ENCODE results near the gene MTG1.
A peak's percentile ranks its signal among the peaks of the same experiment; 100 is the strongest.
"Not testable (repeated sequence)": the region's sequence is repeated elsewhere in the genome, so short reads cannot be mapped to it uniquely, and the experiment has no call there.

MTG1 gene

DNA sequence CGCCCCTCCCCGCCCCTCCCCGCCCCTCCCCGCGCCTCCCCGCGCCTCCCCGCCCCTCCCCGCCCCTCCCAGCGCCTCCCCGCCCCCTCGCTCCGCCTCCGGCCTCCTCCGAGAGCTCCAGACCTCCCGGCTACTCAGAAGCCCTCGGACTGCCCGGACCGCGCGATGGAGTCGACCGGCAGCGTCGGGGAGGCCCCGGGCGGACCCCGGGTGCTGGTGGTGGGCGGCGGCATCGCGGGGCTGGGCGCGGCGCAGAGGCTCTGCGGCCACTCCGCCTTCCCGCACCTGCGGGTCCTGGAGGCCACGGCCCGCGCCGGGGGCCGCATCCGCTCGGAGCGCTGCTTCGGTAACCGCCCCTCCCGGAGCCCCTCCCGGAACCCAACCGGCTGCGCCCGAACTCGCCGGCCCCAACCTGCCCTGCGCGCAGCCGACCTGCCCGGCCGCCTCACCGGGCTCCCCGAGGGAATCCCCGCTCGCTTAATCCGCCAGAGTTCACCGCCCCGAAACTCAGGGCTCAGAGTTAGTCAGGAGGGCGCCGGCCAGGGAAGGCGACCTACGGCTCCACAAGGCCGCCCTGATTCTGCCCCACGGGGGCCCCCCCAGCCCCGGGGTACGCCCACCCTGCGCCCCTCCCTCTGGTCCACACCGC lies 14.7 kb upstream of the MTG1 start, which contains the start of gene PAOX:
PAOX (plus strand) TSS at position 111 of the 649 bp plus-strand sequence; CDS start at position 166, 55 bp downstream.
- DNase-seq, result peak in 1 of 2 experiments; percentile 2

GRCh38 chr10:133379801-133380666 lies 13.9 kb upstream of the MTG1 start:
- no peak for DNase-seq

GRCh38 chr10:133381036-133381435 lies 12.9 kb upstream of the MTG1 start:
- no peak for DNase-seq

- DNase-seq, result no peak
Measured at GRCh38 chr10:133383551-133383950, 10.4 kb upstream of the MTG1 start.

DNA sequence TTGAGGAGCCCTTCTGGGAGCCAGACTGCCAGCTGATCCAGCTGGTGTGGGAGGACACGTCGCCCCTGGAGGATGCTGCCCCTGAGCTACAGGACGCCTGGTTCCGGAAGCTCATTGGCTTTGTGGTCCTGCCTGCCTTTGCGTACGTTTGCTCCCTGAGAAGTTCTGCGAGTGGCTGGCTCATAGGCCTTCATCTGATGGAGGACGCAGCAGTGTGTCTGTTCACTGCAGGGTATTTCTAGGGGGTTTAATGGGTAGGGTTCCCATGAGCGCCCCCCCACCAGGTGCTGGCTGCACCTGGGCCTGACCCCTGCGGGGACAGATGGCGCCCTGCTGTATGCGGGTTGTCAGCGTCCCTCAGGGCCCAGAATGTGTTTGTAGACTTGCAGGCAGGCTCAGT lies 9.9 kb upstream of the MTG1 start:
- DNase-seq, result no peak

DNA sequence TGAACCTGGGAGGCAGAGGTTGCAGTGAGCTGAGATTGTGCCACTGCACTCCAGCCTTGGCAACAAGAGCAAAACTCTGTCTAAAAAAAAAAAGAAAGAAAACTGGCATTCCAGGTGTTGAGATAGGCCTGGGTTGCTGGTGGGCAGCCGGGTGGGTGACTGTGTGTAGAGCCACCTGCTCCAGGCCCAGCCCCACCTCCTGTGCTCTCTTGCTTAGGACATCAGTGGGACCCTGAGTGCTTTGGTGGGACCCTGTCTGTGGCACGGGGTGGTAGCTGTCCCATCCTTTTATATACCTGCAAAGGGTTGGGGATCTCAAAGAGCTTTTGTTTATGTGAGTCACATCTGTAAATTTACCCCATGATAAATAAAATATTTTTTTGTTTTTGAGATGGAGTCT lies 8.7 kb upstream of the MTG1 start:
- DNase-seq, result no peak

GRCh38 chr10:133386951-133387350 lies 7.0 kb upstream of the MTG1 start:
- DNase-seq, result not testable (repeated sequence)

DNA sequence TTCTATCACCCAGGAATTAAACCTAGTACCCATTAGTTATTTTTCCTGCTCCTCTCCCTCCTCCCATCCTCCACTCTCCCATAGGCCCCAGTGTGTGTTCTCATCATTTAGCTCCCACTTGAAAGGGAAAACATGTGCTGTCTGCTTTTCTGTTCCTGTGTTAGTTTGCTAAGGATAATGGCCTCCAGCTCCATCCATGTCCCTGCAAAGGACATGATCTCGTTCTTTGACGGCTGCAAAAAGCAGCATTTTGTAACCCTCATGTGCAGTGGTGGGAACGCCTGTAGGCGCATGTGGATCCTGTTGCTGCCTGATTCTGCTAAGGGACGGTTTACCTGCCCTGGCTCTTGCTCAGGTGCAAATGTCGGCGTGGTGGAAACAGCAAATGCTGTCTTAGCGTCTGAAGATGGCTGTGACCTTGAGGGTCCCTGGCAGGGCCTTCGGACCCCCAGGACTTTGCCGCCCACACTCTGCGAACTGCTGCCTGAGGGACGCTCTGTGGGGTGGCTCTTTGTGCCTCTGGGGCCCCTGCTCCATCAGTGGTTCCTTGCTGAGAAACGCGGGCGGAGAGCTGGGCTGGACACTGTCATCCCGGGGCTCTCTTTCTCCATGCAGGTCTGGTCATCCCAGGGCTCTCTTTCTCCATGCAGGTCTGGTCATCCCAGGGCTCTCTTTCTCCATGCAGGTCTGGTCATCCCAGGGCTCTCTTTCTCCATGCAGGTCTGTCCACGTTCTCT lies 5.6 kb upstream of the MTG1 start:
- peak in 1 of 2 experiments; percentile 5 for DNase-seq

GRCh38 chr10:133388973-133389818 lies 4.8 kb upstream of the MTG1 start:
- no peak for DNase-seq

- no peak for DNase-seq
Measured at GRCh38 chr10:133390597-133391248, 3.2 kb upstream of the MTG1 start.

GRCh38 chr10:133391249-133391635 lies 2.7 kb upstream of the MTG1 start:
- DNase-seq, result no peak

DNA sequence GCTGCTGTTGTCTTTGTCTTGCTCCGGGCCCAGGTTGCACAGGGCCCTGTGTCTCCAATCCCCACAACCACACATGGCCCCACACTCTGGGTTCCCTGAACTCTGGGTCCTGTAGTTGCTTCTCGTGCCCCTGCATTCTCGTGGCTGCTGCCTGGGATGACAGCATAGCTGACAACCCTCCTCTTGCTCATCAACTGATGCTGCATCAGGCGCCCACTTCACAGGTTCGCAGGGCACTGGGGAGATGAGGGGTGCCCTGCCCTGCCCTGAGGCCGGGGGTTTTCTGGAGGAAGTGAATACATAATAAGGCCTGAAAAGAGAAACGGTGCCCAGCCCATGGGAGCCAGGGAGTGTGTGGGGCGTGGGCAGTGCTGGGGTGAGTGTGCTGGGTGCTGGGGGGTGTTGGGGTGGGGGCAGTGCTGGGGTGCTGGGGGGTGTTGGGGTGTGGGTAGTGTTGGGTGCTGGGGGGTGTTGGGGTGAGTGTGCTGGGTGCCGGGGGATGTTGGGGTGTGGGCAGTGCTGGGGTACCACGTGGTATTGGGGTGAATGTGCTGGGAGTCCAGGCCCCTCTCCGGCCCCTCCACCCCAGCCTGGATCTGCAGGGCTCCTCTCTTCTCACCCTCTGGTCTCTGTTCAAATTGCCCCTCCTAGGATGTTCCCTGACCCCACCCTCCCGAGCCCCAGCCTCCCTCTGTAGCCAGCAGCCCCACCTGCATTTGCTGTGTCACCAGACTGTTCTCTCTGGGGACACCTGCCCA lies 2.0 kb upstream of the MTG1 start:
- no peak for DNase-seq

- DNase-seq, result no peak
Measured at GRCh38 chr10:133393401-133394063, 425 bp upstream of the MTG1 start.

DNA sequence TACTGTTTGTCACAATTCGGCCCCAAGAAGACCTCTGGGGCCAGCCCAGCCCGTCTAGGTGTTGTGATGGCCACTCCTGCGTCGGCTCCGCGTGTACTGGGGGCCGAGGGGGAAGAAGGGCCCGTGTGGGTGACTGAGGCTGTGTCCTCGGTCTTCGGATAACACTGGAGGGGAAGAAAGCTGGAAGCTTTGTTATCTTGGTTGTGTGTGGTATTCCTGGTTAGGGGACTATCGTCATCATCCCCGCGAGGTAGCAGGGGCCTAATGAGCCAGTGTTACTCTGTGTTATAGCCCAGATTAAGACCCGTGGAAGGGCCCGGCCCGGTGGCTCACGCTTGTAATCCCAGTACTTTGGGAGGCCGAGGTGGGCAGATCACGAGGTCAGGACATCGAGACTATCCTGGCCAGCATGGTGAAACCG lies 854 bp downstream of the MTG1 start:
- DNase-seq, result no peak

DNA sequence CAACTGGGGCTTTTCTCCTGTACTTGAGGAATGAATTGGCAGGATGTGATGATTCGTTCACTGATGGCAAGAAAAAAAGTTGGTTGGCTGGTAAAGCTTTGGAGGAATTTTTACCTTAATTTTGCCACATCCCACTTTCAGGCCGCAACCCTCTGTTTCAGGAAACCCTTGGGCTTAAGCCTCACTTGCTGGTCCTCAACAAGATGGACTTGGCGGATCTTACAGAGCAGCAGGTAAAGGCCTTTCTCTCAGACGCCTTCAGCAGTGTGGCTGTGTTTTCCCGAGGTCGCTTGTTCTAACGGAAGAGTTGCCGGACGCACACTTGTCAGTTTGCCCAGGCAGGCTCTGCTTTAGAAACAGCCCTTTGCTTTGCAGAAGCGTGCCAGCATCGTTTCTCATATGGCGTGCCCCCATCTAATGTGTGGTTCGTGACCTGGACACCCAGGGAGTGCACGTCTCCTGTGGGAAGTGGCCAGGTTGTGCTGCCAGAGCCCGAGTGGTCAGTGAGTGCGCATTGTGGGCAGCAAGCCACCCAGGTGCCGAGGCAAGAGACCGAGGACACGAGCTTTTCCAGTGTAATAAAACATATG lies 2.2 kb downstream of the MTG1 start:
- DNase-seq, result no peak

GRCh38 chr10:133397938-133398337 lies 4.0 kb downstream of the MTG1 start:
- no peak for DNase-seq

- DNase-seq, result no peak
Measured at GRCh38 chr10:133399123-133399601, 5.2 kb downstream of the MTG1 start.

GRCh38 chr10:133400624-133401424 lies 6.9 kb downstream of the MTG1 start:
- DNase-seq, result no peak

- no peak for DNase-seq
Measured at GRCh38 chr10:133401500-133401899, 7.5 kb downstream of the MTG1 start.
